Pancreas (tissue), 10 donors: ENCODE measurements around the gene HIGD2A. TPM values are rescaled to one million over a fixed set of nuclear protein-coding genes. Genes with fewer than 3 reads are reported as not detected.
A peak's percentile ranks its signal among the peaks of the same experiment; 100 is the strongest.

Source experiments
- ATAC-seq, 4 donors: fragments of 200-7000 bp; cut with Tn5 transposase; one replicate each; pipeline versions ENCODE4 v1.8.0 to v1.9.1; 2020; ENCODE audit warnings: mild to moderate bottlenecking in 4 of 4, moderate library complexity in 4 of 4
- DNase-seq, 6 donors: peaks; one replicate each; pipeline ENCODE4 v3.0.0-alpha.2; 2020
- FAIRE-seq: peaks from 2 replicates; lab custom pipeline; 2012; peaks lifted over from hg19 to GRCh38; lab: Jason Lieb, UNC
- H3K27ac ChIP-seq, 4 donors: fragments of 200-600 bp; sonication (generic); 1 replicate in 3 of 4; 2 replicates in 1 of 4; pipeline versions ENCODE4 v1.5.0 to v1.8.0; 2020
- H3K27me3 ChIP-seq, 4 donors: fragments of 200-600 bp; one replicate each; pipeline ENCODE4 v1.8.0; 2021
- H3K36me3 ChIP-seq, 3 donors: fragments of 200-600 bp; sonication (generic) in 1 of 3; one replicate each; pipeline versions ENCODE4 v1.5.0 to v1.8.0; 2020 to 2021
- H3K4me1 ChIP-seq, 3 donors: fragments of 200-600 bp; one replicate each; pipeline ENCODE4 v1.8.0; 2021
- H3K4me3 ChIP-seq, 4 donors: fragments of 200-600 bp; sonication (generic) in 2 of 4; one replicate each; pipeline versions ENCODE4 v1.5.0 to v1.8.0; 2020 to 2021
- H3K9me3 ChIP-seq, 4 donors: fragments of 200-600 bp; one replicate each; pipeline ENCODE4 v1.8.0; 2021
- WGBS, 2 donors: extraction: QIAGEN DNeasy Blood & Tissue Kit; methylation state at CpG; one replicate each; pipeline ENCODE4 v1.1.7; 2013; 5-methylcytosine and 5-hydroxymethylcytosine counted together
- intact Hi-C, 3 donors: fragments of 100-400 bp; cut with DNase I; formaldehyde crosslinking; loops; one replicate each; pipeline versions ENCODE4 v1.11.1 to v1.14.2; 2022
- polyA plus RNA-seq, 2 donors: library from polyadenylated mRNA; stranded (reverse); fragments of 200-250 nt; gene quantifications; one replicate each; pipeline ENCODE4 v1.2.3, GENCODE V29; 2013
- total RNA-seq, 6 donors: library from RNA; stranded (reverse); fragmentation: NEBNext Ultra II Directional in 4 of 6; extraction: Animal tissue kit (Norgen Biotek cat#: 25700) in 4 of 6; gene quantifications; one replicate each; pipeline versions ENCODE4 v1.2.1 to v1.2.4, GENCODE V29; 2021 to 2023
- TF ChIP-seq, protein P1 (sequence below), 4 donors: fragments of 200-600 bp; sonication (generic) in 3 of 4; IDR thresholded peaks; one replicate each; pipeline versions ENCODE4 v1.5.0 to v1.8.0; 2021; ENCODE audit warnings: antibody characterized with exemption in 4 of 4
- donor health status: healthy with polysubstance abuse.
- donor health status: DM: no; HTN: no; CAD: no; lungs with moderate emphysema.
- donor health status: DM: no; HTN: no; CAD: no.
- donor health status: control.
- donor health status: control.
- donor health status: Bipolar disorder and iron deficiency.
- donor health status: DM: yes; HTN: yes; CAD: no.
- donor health status: DM: no; HTN: no; CAD: no.
- donor health status: DM: no; HTN: no; CAD: no.
- donor health status: DM: yes; HTN: yes; CAD: no.

Gene HIGD2A, protein sequence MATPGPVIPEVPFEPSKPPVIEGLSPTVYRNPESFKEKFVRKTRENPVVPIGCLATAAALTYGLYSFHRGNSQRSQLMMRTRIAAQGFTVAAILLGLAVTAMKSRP
- total RNA-seq, result 10 to 100 TPM; 30.0 to 47.4 (median 44.4) TPM
- 100 to 1,000 TPM; 101 to 109 TPM for polyA plus RNA-seq

- ATAC-seq (peak; percentile 94 to 98 (median 94)), FAIRE-seq (peak; percentile 79), DNase-seq (peak; percentile 94 to 100 (median 98))
- TF ChIP-seq, protein P1, sequence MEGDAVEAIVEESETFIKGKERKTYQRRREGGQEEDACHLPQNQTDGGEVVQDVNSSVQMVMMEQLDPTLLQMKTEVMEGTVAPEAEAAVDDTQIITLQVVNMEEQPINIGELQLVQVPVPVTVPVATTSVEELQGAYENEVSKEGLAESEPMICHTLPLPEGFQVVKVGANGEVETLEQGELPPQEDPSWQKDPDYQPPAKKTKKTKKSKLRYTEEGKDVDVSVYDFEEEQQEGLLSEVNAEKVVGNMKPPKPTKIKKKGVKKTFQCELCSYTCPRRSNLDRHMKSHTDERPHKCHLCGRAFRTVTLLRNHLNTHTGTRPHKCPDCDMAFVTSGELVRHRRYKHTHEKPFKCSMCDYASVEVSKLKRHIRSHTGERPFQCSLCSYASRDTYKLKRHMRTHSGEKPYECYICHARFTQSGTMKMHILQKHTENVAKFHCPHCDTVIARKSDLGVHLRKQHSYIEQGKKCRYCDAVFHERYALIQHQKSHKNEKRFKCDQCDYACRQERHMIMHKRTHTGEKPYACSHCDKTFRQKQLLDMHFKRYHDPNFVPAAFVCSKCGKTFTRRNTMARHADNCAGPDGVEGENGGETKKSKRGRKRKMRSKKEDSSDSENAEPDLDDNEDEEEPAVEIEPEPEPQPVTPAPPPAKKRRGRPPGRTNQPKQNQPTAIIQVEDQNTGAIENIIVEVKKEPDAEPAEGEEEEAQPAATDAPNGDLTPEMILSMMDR (IDR thresholded peaks at IDR 0.05), result no peak
- H3K36me3 ChIP-seq, result peaks cover 0 to 15% (median 6%) of the 10 kb centered on the region in 3 donors
- peaks cover 0 to 24% (median 0%) of the 10 kb centered on the region in 3 donors for H3K4me1 ChIP-seq
- no peaks in the 10 kb centered on the region for H3K9me3 ChIP-seq
- WGBS, 2 donors, result 0% methylated on average over 44 to 47 of the region's 47 CpGs
- peak within 1 kb of the TSS; percentile 72 to 96 (median 75) for H3K4me3 ChIP-seq
- H3K27ac ChIP-seq, result peak within 1 kb of the TSS; percentile 89 to 93 (median 91)
- H3K27me3 ChIP-seq, result no peaks in the 10 kb centered on the region
- intact Hi-C loops, result no loop called here
These were observed at the start of gene HIGD2A, which contains the start of gene NOP16 for GRCh38 chr5:176388444-176389134. Gene HIGD2A (plus strand): TSS chr5:176388751. CDS start chr5:176388820, 69 bp downstream. Gene NOP16 (minus strand): TSS chr5:176388598. CDS start chr5:176388539, 59 bp downstream.

DNA sequence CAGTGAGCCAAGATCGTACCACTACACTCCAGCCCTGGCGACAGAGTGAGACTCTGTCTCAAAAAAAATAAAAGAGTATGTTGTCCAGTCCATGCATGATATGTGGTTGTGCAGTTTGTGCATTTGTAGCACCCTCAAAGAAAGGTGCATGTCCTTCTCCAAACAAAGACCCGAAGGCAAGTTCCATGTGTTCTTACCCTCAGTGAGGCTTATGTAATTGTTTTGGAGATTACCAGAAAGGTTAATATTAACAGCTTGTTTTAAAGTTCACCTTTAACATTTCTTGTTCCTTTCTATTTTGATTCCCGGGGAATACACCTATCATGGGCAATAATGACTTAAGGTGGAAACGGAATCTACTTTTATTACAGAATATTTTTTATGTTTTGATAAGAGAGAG lies 49.2 kb upstream of the HIGD2A start:
- no peak overlapping the region for H3K4me3 ChIP-seq
- H3K9me3 ChIP-seq, result no peaks in the 10 kb centered on the region
- WGBS, 2 donors, result 63 to 66% methylated on average over 5 of the region's 5 CpGs
- FAIRE-seq, result no peak
- no peak for ATAC-seq
- intact Hi-C loops, result no loop called here
- H3K4me1 ChIP-seq, result no peaks in the 10 kb centered on the region
- no peak for DNase-seq
- TF ChIP-seq, protein P1 (IDR thresholded peaks at IDR 0.05), result no peak
- H3K27me3 ChIP-seq, result no peaks in the 10 kb centered on the region
- peaks cover 0 to 22% (median 16%) of the 10 kb centered on the region in 3 donors for H3K36me3 ChIP-seq
- no peak overlapping the region for H3K27ac ChIP-seq

DNA sequence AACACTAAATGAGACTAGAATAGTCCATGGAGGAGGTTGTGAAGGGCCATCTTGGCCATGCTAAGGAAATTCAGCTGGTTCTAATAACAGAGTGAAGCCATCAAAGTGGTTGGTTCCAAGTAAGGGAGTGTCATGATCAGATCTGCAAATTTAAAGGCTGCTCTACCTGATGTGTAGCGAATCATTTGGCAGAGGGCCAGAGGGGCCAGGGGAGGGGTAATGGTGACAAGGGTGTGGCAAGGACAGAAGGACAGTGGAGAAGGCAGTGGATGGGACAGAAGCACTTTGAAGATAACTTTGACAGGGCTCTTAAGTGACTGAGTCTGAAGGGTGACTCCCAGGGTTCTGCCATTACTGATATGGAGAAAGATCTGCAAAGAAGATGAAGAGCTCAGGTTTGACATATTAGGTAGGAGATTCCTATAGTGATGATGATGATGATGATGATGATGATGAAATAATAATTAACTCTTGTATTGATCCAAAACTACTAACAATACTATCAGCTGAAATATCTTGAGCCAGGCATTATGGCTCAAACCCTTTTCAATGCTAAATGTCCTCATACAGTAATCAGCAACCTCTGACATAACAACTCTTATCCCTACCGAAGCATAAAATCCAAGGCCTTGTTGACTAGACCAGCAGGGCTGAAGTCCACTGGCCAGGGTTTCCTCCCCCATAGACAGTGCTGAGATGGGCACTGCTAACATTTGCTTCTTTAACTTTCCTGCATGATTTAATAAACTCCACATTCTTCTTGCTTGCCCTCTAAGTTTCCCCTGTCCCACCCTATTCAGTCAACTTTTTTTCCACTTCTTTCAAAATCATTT lies 47.0 kb upstream of the HIGD2A start:
- Histone ChIP-seq H3K9me3 (no peaks in the 10 kb centered on the region), H3K27me3 (no peaks in the 10 kb centered on the region), H3K4me3 (no peak overlapping the region), H3K36me3 (peaks cover 0 to 42% (median 27%) of the 10 kb centered on the region in 3 donors), H3K27ac (no peak overlapping the region), H3K4me1 (no peaks in the 10 kb centered on the region)
- ATAC-seq (no peak), DNase-seq (no peak), FAIRE-seq (no peak)
- 61 to 68% methylated on average over 2 of the region's 2 CpGs for WGBS, 2 donors
- intact Hi-C loops, result no loop called here
- TF ChIP-seq, protein P1 (IDR thresholded peaks at IDR 0.05), result no peak

GRCh38 chr5:176342158-176342483 lies 46.4 kb upstream of the HIGD2A start:
- intact Hi-C loops, result no loop called here
- Histone ChIP-seq H3K27me3 (no peaks in the 10 kb centered on the region), H3K27ac (no peak overlapping the region), H3K4me3 (no peak overlapping the region), H3K4me1 (no peaks in the 10 kb centered on the region), H3K36me3 (peaks cover 0 to 42% (median 28%) of the 10 kb centered on the region in 3 donors), H3K9me3 (no peaks in the 10 kb centered on the region)
- 95 to 96% methylated on average over 1 of the region's 1 CpG for WGBS, 2 donors
- ATAC-seq, result no peak
- no peak for DNase-seq
- TF ChIP-seq, protein P1 (IDR thresholded peaks at IDR 0.05), result no peak
- no peak for FAIRE-seq
